Measurements from ENCODE around the gene TRAPPC11.

DNA sequence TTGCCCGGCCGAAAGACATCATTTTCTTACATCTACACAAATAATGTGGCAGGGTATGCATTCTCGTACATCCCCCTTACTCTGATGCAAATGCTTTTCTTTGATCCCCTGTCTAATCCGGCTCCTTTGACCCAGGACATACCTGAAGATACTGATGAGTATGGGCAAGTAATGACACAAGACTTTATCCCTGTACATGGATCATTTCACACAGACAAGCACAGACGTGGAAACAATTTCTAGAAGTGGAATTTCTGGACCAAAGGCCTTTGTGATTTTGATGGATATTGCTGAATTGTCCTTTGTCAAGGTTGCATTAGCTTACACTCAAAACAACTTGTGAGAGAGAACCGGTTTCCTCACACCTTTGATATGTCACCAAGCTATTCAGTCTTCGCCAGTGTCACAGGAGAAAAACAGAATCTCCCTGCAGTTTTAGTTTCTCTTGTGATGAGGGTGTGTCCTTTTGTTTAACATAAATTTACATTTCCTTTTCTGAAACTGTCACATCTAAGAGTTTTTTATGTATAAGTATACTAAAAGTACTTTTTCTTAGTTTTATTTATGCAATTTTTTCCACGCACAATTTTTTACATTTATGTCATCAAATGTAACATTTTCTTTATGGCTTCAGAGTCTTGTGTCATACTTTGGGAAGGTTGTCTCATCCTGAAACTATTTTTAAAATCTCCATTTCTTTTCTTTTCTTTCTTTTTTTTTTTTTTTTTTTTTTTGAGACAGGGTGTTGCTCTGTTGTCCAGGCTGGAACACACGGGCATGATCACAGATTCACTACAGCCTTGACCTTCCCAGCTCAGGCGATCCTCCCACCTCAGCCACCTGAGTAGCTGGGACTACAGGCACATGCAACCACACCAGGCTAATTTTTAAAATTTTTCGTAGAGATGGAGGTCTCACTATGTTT, 25.4 kb upstream of the TRAPPC11 start:
- TF ChIP-seq, protein P1, sequence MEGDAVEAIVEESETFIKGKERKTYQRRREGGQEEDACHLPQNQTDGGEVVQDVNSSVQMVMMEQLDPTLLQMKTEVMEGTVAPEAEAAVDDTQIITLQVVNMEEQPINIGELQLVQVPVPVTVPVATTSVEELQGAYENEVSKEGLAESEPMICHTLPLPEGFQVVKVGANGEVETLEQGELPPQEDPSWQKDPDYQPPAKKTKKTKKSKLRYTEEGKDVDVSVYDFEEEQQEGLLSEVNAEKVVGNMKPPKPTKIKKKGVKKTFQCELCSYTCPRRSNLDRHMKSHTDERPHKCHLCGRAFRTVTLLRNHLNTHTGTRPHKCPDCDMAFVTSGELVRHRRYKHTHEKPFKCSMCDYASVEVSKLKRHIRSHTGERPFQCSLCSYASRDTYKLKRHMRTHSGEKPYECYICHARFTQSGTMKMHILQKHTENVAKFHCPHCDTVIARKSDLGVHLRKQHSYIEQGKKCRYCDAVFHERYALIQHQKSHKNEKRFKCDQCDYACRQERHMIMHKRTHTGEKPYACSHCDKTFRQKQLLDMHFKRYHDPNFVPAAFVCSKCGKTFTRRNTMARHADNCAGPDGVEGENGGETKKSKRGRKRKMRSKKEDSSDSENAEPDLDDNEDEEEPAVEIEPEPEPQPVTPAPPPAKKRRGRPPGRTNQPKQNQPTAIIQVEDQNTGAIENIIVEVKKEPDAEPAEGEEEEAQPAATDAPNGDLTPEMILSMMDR (IDR thresholded peaks at IDR 0.05; ENCODE audit: low read length), result no peak
- TF ChIP-seq EZH2 (IDR thresholded peaks at IDR 0.05; ENCODE audit: borderline replicate concordance, low read length), result no peak
